GM23248 (cell line): ENCODE results near the gene CP. TPM values are rescaled to one million over a fixed set of nuclear protein-coding genes. Genes with fewer than 3 reads are reported as not detected.

Experiments
- DNase-seq: peaks from one replicate; pipeline ENCODE4 v3.0.0-alpha.2; 2015
- H2AFZ ChIP-seq: fragments of 200-600 bp; sonication (generic); 2 replicates; pipeline ENCODE4 v1.6.1; 2016; ENCODE audit warnings: antibody characterized with exemption
- H3F3A ChIP-seq: fragments of 200-600 bp; sonication (generic); 2 replicates; pipeline ENCODE4 v1.6.1; 2016; ENCODE audit warnings: mild to moderate bottlenecking, antibody characterized with exemption, mixed run types; ENCODE audit not compliant: insufficient read depth
- H3K27ac ChIP-seq: fragments of 200-600 bp; sonication (generic); 2 replicates; pipeline ENCODE4 v1.5.1; 2016; ENCODE audit warnings: mild to moderate bottlenecking
- H3K27me3 ChIP-seq: fragments of 200-600 bp; sonication (generic); replicated peaks from 2 replicates; pipeline ENCODE4 v1.6.1; 2016; ENCODE audit warnings: mild to moderate bottlenecking; ENCODE audit not compliant: insufficient read depth
- H3K36me3 ChIP-seq: fragments of 200-600 bp; sonication (generic); 2 replicates; pipeline ENCODE4 v1.6.1; 2016; ENCODE audit warnings: low read depth, mild to moderate bottlenecking
- H3K4me1 ChIP-seq: fragments of 200-600 bp; sonication (generic); 2 replicates; pipeline ENCODE4 v1.6.1; 2016; ENCODE audit warnings: mild to moderate bottlenecking; ENCODE audit not compliant: insufficient read depth
- H3K4me2 ChIP-seq: fragments of 200-600 bp; sonication (generic); one replicate; pipeline ENCODE4 v1.6.1; 2016; ENCODE audit warnings: mild to moderate bottlenecking; ENCODE audit not compliant: unreplicated experiment
- H3K4me3 ChIP-seq: fragments of 200-600 bp; sonication (generic); 2 replicates; pipeline ENCODE4 v1.5.1; 2016; ENCODE audit warnings: mild to moderate bottlenecking
- H3K79me2 ChIP-seq: fragments of 200-600 bp; sonication (generic); 2 replicates; pipeline ENCODE4 v1.6.1; 2016; ENCODE audit warnings: mild to moderate bottlenecking; ENCODE audit not compliant: insufficient read depth
- H3K9ac ChIP-seq: fragments of 200-600 bp; sonication (generic); 2 replicates; pipeline ENCODE4 v1.6.1; 2016; ENCODE audit warnings: mild to moderate bottlenecking
- H3K9me2 ChIP-seq: fragments of 200-600 bp; sonication (generic); 2 replicates; pipeline ENCODE4 v1.6.1; 2016; ENCODE audit warnings: mixed run types, mild to moderate bottlenecking, moderate library complexity; ENCODE audit not compliant: insufficient read depth
- H3K9me3 ChIP-seq: fragments of 200-600 bp; sonication (generic); one replicate; pipeline ENCODE4 v1.6.1; 2017; ENCODE audit warnings: low read depth
- H4K20me1 ChIP-seq: fragments of 200-600 bp; sonication (generic); 2 replicates; pipeline ENCODE4 v1.6.0; 2016; ENCODE audit not compliant: insufficient read depth
- EZH2 ChIP-seq: fragments of 200-600 bp; sonication (generic); IDR thresholded peaks from 2 replicates; pipeline ENCODE4 v1.6.1; 2018; ENCODE audit warnings: antibody characterized with exemption, mild to moderate bottlenecking; ENCODE audit not compliant: insufficient read depth, poor library complexity, severe bottlenecking
- EZH2phosphoT487 ChIP-seq: fragments of 200-600 bp; sonication (generic); IDR thresholded peaks from 2 replicates; pipeline ENCODE4 v1.6.1; 2018; ENCODE audit warnings: antibody characterized with exemption, moderate library complexity, mild to moderate bottlenecking, low read depth; ENCODE audit not compliant: insufficient read depth
- WGBS, 2 experiments: methylation state at CpG; one replicate each; pipeline ENCODE4 v1.1.6; 2015 to 2017; ENCODE audit warnings: low lambda C conversion rate in 2 of 2, low coverage in 1 of 2; ENCODE audit errors: missing lambda C conversion rate in 2 of 2; 5-methylcytosine and 5-hydroxymethylcytosine counted together
- in situ Hi-C: fragments of 300-500 bp; cut with MboI; formaldehyde crosslinking; loops from 2 replicates; pipeline ENCODE4 v1.15.0; 2020
- polyA plus RNA-seq: library from polyadenylated mRNA; unstranded; fragments of >200 nt; fragmentation: Nextera tagmentation; extraction: Ambion mirVana; gene quantifications from 2 replicates; pipeline ENCODE4 v1.2.1, GENCODE V29; 2016
- total RNA-seq: library from RNA; depleted of rRNA; stranded (reverse); fragments of >200 nt; shearing (Covaris generic); gene quantifications from 2 replicates; pipeline ENCODE4 v1.2.3, GENCODE V29; 2014; rRNA removed

The CP gene
- total RNA-seq: 0.51 TPM in 1 of 2 replicates, not detected in the other
- polyA plus RNA-seq: not detected in 2 replicates

GRCh38 chr3:149221783-149222517 is at the start of gene CP:
Gene CP (minus strand): TSS chr3:149221829. CDS start chr3:149221792, 37 bp downstream.
- no peaks in the 10 kb centered on the region for H3K9me2 ChIP-seq
- H3K27ac ChIP-seq: no peak within 1 kb of the TSS
- peak within 1 kb of the TSS; percentile 25; the same call in 1 of the 2 replicates for H2AFZ ChIP-seq
- 26 to 31% methylated on average over 3 of the region's 3 CpGs for WGBS, 2 experiments
- H3K27me3 ChIP-seq: no peaks in the 10 kb centered on the region
- no peak within 1 kb of the TSS for H3K4me3 ChIP-seq
- H3F3A ChIP-seq: peaks cover 5% of the 10 kb centered on the region; the same call in 1 of the 2 replicates
- H3K9ac ChIP-seq: no peak within 1 kb of the TSS
- H3K4me2 ChIP-seq: no peak within 1 kb of the TSS
- no peak for DNase-seq
- no peaks in the 10 kb centered on the region for H3K36me3 ChIP-seq
- TF ChIP-seq EZH2phosphoT487 (no peak), EZH2 (no peak)
- H3K4me1 ChIP-seq: peaks cover 13% of the 10 kb centered on the region
- H3K79me2 ChIP-seq: no peaks in the 10 kb centered on the region
- in situ Hi-C loops: no loop called here
- no peaks in the 10 kb centered on the region for H3K9me3 ChIP-seq
- H4K20me1 ChIP-seq: no peaks in the 10 kb centered on the region

GRCh38 chr3:149270180-149270579 is 48.6 kb upstream of the CP start:
- Histone ChIP-seq H3K27ac (no peak overlapping the region), H4K20me1 (no peaks in the 10 kb centered on the region), H3K9ac (no peak overlapping the region), H3K4me3 (no peak overlapping the region), H3K4me2 (no peak overlapping the region), H2AFZ (peak overlapping the region; percentile 12; the same call in 1 of the 2 replicates), H3K36me3 (no peaks in the 10 kb centered on the region), H3K4me1 (peaks cover 18% of the 10 kb centered on the region), H3F3A (no peaks in the 10 kb centered on the region), H3K27me3 (no peaks in the 10 kb centered on the region), H3K9me2 (no peaks in the 10 kb centered on the region), H3K79me2 (no peaks in the 10 kb centered on the region), H3K9me3 (no peaks in the 10 kb centered on the region)
- no peak for TF ChIP-seq EZH2phosphoT487
- no peak for TF ChIP-seq EZH2
- 38 to 51% methylated on average over 2 of the region's 2 CpGs for WGBS, 2 experiments
- DNase-seq: no peak
- in situ Hi-C loops: loop anchor here (10.0 kb wide), 2 partner anchors 155 to 315 kb away; no protein-coding TSS in a partner anchor

- no peak overlapping the region for H3K27ac ChIP-seq
- in situ Hi-C loops: loop anchor here (10.0 kb wide), 2 partner anchors 155 to 315 kb away; no protein-coding TSS in a partner anchor
- H2AFZ ChIP-seq: peak overlapping the region; percentile 12; the same call in 1 of the 2 replicates
Measured at GRCh38 chr3:149269687-149270086, 48.1 kb upstream of the CP start.

GRCh38 chr3:149267565-149267964 is 45.9 kb upstream of the CP start:
- Histone ChIP-seq H3K4me2 (no peak overlapping the region), H2AFZ (no peak overlapping the region), H3K27me3 (no peaks in the 10 kb centered on the region), H3F3A (no peaks in the 10 kb centered on the region), H4K20me1 (no peaks in the 10 kb centered on the region), H3K9ac (no peak overlapping the region), H3K9me3 (no peaks in the 10 kb centered on the region), H3K79me2 (no peaks in the 10 kb centered on the region), H3K36me3 (no peaks in the 10 kb centered on the region), H3K9me2 (no peaks in the 10 kb centered on the region), H3K4me3 (no peak overlapping the region), H3K27ac (no peak overlapping the region), H3K4me1 (peaks cover 8% of the 10 kb centered on the region)
- no peak for DNase-seq
- TF ChIP-seq EZH2 (no peak), EZH2phosphoT487 (no peak)
- 88 to 91% methylated on average over 6 of the region's 6 CpGs for WGBS, 2 experiments
- in situ Hi-C loops: no loop called here

More at GRCh38 chr3:149269687-149270086, 48.1 kb upstream of the CP start:
- 96 to 100% methylated on average over 7 of the region's 7 CpGs for WGBS, 2 experiments
- Histone ChIP-seq H3K36me3 (no peaks in the 10 kb centered on the region), H3K79me2 (no peaks in the 10 kb centered on the region), H3K27me3 (no peaks in the 10 kb centered on the region), H3K4me3 (no peak overlapping the region), H3F3A (no peaks in the 10 kb centered on the region), H3K9me3 (no peaks in the 10 kb centered on the region), H3K4me2 (no peak overlapping the region), H3K9me2 (no peaks in the 10 kb centered on the region), H3K9ac (no peak overlapping the region), H3K4me1 (peaks cover 13% of the 10 kb centered on the region), H4K20me1 (no peaks in the 10 kb centered on the region)
- TF ChIP-seq EZH2 (no peak), EZH2phosphoT487 (no peak)
- no peak for DNase-seq
